HG02571 (cell line): ENCODE measurements around the gene OTULINL.

Source experiments
- ATAC-seq: cut with Tn5 transposase; IDR thresholded peaks from one replicate; pipeline ENCODE4 v1.9.1; 2021; ENCODE audit warnings: mild to moderate bottlenecking, moderate library complexity; ENCODE audit not compliant: unreplicated experiment

Gene OTULINL

DNA sequence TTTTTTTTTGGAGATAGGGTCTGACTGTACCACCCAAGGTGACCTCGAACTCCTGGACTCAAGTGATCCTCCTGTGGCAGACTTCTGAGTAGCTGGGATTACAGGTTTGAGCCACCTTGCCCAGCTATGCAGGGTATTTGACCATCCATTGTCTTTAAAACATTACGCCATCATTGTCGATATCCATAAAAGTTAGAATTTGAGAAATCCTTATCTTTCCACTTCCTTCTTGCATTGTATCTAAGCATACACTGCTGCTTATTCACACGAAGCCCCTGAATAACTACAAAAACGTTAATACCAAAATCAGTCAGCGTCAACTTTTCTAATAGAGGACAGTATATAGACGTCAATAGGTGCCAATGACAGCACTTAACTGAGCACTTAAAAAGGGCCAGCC lies 5.4 kb upstream of the OTULINL start:
- no peak for ATAC-seq

DNA sequence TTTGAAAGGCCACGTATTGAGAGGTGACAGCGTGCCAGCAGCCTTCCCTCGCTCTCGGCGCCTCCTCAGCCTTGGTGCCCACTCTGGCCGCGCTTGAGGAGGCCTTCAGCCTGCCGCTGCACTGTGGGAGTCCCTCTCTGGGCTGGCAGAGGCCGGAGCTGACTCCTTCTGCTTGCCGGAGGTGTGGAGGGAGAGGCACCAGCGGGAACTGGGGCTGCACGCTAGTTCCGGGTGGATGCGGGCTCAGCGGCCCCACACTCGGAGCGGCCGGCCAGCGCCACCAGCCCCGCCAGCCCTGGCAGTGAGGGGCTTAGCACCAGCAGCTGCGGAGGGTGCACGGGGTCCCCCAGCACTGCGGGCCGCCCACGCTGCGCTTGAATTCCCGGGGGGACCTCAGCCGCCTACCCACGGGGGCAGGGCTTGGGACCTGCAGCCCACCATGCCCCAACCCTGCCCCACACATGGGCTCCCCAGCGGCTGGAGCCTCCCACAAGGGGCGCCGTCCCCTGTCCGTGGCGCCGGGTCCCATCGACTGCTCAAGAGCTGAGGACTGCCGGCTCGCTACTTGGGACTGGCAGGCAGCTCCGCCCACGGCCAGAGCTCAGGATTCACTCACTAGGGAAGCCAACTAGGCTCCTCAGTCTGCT lies 4.4 kb upstream of the OTULINL start:
- ATAC-seq, result no peak

DNA sequence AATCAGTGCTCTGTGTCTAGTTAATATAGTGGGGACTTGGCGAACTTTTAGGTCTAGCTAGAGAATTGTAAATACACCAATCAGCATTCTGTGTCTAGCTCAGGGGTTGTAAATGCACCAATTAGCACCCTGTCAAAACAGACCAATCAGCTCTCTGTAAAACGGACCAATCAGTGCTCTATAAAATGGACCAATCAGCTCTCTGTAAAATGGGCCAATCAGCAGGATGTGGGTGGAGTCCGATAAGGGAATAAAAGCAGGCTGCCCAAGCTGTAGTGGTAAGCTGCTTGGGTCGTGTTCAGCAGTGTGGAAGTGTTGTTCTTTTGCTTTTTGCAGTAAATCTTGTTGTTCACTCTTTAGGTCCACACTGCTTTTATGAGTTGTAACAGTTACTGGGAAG lies 3.6 kb upstream of the OTULINL start:
- ATAC-seq, result no peak

DNA sequence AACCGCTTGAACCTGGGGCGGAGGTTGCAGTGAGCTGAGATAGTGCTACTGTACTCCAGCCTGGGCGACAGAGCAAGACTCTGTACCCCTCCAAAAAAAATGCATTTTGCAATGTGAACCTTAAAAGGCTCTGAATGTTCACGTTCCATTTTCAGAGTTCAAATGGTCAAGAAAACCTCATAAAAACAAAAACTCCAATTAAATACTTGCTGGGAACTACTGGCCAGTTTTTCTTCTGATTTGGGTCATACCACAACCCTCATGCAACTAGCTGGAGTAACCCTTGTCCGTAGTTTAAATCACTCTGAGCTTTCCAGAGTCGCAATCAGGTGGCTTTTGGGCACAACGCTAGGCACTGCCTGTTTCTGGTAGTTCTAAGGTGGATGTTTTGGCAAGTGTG lies 2.3 kb upstream of the OTULINL start:
- no peak for ATAC-seq

DNA sequence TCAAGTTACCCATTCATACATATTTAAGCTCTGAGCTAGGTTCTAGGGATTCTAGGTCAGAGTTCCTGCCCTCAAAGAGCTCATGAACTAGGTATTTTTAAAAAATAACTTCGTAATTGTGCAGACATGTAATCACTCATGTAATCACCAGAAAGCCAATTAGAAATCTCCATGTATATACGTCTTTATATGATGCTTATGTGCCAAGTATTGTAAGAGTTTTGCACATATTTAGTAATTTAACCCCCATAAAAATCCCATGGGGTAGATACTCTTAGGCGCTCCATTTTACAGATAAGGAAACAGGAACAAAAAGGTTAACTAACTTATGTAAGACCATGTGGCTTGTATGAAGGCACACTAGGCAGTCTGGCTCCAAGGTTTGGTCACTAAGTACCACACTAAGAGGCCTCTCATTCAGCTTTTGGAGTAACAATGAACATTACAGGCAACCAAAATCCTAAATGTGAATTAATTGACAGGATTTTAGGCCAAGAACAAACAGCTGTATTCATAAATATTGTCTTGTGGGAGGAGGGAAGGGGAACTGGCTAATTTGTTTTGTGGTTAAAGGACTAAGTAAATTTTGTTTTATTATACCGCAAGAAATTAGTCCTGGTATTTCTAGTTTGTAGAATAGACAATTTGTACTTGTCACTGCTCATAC lies 1.7 kb upstream of the OTULINL start:
- no peak for ATAC-seq

DNA sequence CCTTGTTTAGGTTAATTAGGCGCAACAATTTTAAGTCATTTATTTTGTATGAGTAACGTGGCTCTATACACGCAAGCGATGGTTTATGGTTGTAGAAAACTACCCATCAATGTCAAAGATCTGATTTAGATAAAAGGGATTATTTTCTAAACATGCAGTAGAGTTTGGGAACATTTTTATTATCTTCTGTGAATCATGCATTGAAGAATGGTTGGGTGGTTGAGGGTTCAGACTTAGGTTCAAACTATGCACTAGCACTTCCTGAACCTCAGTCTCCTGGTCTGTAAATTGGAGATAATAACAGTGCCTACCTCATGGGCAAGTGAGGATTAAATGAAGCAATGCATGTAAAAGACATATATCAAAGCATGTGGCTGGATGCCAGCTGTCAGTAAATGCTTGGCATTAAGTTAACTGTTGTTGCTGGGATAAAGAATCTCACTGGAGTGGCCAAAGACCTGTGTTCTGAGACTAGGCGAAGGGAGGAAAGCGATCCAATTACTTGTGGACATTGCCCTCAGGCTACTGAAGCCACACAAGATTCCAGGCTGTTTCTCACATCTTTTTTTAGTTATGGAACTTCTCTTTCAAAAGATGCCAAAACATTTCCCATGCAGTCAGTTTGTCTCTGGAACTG lies 1.1 kb upstream of the OTULINL start:
- no peak for ATAC-seq

DNA sequence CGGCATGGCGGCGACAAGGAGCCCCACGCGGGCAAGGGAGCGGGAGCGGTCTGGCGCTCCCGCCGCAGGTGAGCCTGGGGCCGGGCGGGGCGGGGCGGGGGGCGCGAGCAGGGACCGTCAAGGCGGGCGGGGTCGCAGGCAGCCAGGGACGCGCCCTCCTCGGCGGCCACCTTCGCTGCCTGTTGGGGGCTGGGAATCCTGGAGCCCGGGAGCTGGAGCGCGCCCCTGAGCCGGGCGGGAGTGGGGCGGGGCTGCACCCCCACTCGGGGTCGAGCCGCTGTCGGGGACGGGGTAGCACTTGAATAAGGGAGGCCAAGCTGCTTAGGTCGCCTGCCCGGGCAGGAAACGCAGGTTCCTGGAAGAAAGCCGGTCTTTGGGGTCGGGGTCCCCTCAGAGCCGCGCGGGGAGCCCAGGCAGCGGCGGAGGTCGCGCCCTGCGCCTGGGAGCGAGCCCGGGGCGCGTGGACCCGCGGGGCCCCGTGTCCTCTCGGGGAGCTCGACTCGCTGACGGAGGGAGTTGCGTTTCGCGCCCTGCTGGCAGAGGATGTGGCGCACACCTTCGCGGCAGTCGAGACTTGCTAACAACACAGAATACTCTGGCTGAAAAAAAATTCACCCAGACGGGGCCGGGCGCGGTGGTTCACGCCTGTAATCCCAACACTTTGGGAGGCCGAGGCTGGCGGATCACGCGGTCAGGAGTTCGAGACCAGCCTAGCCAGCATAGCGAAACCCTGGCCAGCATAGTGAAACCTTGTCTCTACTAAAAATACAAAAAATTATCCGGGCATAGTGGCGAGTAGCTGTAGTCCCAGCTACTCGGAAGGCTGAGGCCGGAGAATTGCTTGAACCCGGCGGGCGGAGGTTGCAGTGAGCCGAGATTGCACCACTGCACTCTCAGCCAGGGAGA lies 552 bp downstream of the OTULINL start:
- peak; percentile 58 for ATAC-seq

DNA sequence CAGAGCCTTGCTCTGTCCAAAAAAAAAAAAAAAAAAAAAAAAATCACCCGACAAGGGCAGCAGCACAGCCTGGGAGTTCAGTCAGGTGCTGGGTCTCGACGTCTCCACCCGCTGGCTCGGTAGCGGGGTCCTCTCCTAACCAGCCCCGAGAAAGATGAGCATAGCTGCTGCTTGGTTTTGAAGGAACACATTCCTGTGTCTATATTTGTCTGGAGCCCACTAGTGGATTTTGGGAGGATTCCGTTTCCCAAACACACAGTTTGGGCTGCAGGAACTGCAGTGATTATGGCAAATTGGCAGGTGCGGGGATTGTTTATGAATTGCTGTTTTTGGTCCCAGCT lies 1.2 kb downstream of the OTULINL start:
- no peak for ATAC-seq

DNA sequence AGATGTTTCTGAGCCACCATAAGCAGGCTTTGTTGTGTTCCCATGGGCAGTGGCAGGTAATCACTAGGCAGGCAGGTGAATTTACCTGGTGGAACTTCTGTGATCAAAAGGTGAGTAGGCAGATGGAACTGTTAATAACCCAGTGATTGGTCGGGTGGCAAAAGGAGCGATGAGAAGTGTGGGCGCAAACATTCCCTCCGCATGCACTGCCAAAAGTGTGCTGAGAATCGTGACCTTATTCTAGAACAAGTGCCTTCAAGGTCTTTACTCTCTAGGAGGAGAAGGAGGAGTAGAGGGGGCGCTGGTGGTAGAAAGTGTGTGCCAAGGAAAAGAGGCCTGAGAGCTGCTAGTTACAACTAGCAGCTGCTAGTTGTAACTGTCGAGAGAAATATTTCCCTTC lies 3.3 kb downstream of the OTULINL start:
- ATAC-seq, result no peak

DNA sequence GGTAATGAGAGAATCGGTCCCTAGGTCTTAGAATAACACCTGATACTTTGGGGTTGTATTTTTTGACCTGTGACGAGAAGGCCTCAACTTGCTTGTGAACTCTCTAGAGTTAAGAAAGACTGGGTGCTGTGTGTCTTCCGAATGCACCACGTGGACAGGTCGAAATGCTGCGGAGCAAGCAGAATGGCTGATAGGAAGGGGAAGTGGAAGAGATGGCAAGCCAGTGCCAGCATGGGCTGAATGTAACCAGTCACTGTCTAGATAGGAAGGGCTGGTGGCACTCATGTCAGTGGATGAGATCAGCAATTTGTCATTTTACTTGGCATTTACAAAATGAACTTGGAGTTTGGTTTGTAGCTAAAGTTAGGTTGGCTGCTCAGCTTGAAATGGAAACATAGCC lies 5.6 kb downstream of the OTULINL start:
- no peak for ATAC-seq

DNA sequence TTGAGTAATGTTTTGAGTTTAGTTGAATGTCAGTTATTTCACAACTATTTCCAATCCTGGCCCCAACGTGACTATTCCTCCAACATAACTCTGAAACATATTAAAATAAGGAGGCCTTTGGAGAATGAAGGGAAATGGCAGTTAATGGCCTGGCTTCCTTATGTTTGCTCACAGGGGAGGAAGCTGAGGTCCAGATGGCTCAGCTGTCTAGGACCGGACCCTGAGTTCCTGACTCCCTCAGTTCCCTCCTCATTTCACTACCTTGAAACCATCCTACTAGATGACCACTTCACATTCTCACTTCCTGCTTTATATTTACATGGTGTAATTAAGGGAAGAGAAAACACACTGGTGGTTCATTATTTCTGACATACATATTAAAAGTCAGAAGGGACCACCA lies 6.6 kb downstream of the OTULINL start:
- ATAC-seq, result no peak

DNA sequence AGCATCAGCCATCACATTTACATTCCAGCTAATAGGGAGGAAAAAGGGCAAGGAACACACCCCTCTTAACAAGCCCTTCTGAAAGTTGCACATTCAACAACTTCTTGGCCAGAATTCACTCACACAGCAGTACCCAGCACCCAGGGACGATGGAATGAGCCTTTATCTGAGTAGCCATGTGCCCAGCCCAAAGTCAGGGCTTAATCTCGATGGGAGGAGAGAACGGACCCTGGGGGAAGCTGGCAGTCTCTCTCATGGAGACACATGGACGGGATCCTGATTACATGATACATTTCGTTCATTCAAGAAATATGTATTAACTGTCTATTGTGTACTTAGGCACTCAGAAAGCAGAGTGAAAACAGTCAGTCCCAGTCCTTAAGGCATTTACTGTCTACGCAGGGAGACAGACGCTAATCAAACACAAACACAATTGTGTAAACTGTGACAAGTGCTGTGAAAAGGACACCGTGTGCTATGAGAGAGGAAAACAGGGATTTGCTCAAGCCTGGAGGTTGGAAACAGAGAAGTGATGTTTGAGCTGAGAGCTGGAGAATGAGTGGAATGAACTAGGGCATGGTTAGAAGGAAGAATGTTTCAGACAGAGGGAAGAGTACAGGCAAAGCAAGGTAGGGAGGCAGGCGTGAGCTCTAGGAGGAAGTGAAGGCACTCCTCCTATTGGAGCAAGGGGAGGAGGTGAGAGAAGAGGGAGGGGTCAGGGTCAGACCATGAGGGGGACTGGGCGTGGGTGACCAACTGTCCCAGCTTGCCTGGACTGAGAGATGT lies 7.4 kb downstream of the OTULINL start:
- ATAC-seq, result no peak

DNA sequence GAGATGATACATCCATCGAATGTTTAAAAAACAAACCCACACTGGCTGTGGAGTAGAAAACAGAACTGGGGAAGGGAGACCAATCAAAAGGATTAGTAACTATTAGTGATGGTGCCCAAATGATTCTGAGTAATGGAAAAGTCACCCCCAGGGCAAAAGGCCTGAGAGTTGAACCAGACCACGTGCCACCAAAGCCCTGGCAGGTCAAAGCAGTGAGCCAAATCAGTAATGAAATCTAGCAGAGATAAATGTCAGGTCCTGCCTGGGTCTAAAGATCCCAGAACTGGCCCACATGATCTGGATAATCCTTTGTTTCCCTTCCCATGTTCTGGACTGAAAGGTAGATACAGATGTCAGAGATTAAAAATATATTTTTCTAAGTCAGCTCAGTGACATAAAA lies 9.4 kb downstream of the OTULINL start:
- no peak for ATAC-seq

DNA sequence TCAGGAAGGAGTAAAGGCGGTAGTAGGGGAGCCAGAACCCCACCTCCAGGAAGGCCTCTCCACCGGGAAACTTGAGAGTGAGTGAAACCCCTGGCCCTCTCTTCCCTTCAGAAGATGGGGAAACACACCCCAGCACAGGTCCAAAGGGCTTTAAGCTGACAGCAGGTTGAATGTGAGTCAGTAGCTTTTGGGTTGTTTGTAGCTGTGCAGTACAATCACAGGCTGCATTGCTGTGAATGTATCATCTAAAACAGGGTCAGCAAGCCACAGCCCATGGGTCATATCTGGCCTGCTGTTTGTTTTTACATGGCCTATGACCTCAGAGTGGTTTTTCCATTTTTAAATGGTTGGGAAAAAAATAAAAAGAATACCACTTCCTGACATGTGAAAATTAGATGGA lies 10.0 kb downstream of the OTULINL start:
- ATAC-seq, result no peak

DNA sequence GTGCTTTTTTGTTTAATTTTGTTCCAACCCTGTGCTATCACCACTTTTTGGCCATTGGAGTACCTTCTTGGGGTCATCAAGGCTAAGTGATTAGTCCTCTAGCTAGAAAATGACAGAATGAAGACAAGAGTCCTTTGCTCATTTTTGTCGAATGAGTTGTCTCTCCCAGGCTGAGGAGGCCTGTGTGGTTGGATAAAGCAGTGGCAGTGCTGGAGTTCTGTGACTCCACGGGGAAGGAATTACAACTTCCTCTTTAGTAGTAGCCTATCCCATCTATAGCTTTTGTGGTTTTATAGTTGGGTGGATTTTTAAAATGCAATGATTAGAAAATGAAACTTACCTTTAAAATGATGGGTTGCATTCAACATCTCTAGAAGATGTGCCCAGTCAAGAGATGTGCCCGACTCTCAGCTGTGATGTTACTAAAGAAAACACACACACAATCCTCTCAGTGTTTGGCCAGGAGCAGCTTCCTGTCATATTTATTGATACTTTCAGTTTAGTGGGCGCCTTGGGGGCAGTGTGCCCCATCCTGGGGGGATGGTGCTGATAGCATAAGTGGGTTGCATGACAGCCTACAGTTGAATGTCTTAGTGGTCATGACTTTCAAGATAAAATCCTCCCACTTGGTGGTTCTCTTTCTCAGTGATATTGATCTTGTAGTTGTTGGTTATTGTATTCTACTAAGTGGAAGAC lies 11.9 kb downstream of the OTULINL start:
- no peak for ATAC-seq

DNA sequence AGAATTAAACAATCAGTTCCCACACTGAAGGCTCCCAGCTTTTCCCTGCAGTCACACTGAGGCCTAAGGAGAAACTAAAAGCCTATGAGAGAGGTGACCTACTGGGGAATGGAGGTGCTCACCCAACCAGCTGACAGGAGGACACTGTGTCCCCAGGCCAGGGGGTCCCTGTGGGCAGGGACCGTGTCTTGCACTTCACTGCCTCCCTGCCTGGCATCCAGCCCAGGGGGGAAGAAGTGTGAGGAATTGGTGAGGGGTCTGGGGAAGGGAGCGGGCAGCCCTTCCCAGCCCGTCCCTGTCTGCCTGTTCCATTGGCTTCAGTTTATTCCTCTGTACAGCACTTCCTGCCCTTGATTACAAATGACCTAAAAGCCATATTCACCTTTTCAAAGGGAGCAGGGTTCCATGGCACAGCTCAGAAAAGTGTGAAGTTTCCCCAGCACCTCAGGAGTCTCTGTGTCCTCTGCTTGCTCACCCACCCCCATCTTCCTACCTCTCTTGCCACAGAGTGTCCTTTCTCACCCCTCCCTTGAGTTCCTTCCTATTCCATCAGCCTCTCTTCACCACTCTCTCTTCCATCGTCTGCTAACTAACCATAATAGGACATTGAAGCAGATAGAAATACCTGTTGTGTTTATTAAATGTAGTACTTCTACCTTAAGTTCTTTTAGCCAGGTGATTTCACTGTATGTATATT lies 12.9 kb downstream of the OTULINL start:
- ATAC-seq, result no peak

DNA sequence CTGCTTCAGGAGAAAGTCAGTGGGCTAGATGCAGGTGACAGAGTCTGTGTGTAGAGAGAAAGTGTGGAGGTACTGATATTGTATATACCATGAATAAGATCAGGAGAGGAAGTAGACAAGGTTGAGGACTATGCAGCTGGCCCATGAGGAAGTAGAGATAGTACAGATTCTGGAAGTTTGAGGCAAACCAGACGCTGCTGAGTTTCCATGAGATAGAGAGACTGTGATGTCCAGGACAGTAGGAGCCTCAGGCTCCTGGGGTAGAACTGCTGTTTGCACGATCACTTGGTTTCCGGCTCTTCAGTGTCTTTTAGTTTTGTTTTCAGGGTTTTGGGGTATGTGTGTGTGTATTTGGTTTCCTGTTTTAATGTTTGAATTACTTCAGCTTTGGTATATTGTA lies 13.6 kb downstream of the OTULINL start:
- peak; percentile 71 for ATAC-seq

DNA sequence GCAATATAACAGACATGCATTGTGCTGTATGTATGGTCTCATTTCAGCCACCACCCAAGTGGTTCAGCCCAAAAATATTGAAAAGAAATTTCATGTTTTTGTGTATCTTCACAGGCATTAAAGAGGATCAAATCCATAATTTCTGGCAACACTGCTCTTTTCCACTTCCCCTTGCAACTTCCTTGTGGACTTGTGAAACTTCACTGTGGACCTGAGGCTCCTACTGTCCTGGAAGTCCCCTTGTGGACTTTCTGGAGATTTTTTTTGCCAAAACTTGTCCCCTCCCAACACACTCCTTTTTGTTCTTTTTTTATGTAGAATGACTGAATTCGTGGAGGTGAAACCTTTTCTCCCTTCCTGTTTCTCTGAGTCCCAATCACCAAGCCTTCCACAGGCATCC lies 14.3 kb downstream of the OTULINL start:
- no peak for ATAC-seq

DNA sequence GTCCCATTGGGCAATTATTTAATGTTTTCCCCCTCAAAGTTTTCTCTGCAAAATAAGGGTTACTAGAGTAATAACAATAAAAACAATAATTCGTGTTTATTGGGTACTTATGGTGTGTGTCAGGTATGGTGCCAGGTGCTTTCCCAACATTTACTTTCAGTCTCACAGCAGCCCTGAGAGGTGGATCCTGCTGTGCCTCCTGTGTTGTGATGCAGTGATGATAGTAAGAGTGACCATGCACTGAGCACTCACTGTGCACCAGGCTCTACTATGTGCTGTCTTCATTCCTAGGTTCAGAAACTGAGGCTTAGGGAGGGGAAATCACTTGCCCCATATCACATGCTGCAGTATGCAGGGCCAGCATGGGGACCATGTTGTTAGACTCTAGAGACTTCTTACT lies 15.5 kb downstream of the OTULINL start:
- no peak for ATAC-seq

DNA sequence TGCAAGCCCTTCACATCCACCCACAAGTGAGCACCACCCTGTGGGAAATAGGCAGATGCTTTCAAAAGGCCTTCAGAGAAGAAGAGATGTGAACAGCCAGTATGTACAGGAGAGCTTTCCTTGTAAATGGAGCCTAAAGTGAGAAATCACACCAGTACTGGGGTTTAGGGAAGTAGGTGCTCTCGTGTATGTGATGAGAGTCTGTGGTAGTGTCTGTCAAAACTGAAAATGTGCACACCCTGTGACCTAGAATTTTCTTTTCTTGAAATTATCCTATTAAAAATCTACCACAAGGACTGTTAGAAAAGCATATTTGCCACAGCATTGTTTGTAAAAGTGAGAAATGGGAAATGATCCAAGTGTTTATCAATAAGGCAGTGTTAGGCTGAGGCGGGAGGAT lies 16.6 kb downstream of the OTULINL start:
- ATAC-seq, result no peak
